UCSD-AML1 (cell line): ENCODE measurements around the gene C11orf16.
"Not testable (repeated sequence)": the region's sequence is repeated elsewhere in the genome, so short reads cannot be mapped to it uniquely, and the experiment has no call there.

ENCODE experiments used
- DNase-seq: peaks from one replicate; lab custom pipeline; 2025; ENCODE audit not compliant: unreplicated experiment; lab: John Stamatoyannopoulos, UW

The C11orf16 gene

GRCh38 chr11:8899119-8899753 is 33.5 kb downstream of the C11orf16 start:
- no peak for DNase-seq

- not testable (repeated sequence) for DNase-seq
Observed at GRCh38 chr11:8891185-8891584, 41.6 kb downstream of the C11orf16 start.

DNA sequence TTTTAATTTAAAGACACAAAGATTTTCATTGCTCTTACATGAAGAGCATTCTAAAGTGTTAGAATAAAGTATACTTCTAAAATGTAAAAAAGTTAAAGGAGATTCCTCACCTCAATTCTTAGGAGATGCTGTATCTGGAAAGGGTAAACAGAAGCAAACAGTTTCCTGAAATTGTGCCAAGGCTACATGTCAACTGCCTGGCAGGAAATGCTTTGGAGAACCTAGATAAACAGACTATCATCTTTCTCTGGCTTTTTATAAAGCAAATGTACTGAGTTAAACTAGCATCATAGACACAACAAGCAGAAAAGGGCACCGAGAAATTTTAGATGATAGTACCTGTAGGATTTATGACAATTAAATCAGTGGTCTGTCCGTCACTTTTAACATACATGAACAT is 46.4 kb downstream of the C11orf16 start:
- no peak for DNase-seq

- DNase-seq = not testable (repeated sequence)
Observed at GRCh38 chr11:8881585-8881984, 51.2 kb downstream of the C11orf16 start.

DNA sequence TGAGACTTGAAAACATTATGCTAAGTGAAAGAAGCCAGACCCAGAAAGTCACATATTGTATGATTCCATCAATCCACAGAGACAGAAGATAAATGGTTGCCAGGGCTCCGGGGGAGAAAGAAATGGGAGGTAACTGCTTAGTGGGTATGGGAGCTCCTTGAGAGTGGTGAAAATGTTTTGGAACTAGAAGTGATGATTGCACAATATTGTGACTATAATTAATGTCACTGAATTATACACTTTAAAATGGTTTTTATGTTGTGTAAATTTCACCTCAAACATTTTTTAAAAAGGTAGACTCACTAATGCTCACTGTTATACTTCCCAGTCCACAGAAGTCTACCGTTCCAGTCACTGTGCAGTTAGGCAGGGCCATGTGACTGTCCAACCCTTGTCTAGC is 54.0 kb downstream of the C11orf16 start:
- DNase-seq = no peak

GRCh38 chr11:8873741-8874405 is 58.9 kb downstream of the C11orf16 start:
- no peak for DNase-seq

DNA sequence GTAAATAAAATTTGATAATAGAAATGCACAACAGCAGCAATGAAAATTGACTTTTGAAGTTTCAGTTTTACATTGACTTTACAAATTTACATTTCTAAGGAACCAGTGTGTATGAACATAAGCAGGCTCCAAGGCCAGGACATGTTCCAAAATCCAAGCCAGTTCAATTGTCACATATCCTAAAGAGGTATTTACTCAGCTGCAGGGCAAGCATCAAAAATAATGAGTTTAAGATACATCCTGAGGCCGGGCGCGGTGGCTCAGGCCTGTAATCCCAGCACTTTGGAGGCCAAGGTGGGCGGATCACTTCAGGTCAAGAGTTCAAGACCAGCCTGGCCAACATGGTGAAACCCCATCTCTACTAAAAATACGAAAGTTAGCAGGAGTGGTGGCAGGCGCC is 60.8 kb downstream of the C11orf16 start:
- no peak for DNase-seq

DNA sequence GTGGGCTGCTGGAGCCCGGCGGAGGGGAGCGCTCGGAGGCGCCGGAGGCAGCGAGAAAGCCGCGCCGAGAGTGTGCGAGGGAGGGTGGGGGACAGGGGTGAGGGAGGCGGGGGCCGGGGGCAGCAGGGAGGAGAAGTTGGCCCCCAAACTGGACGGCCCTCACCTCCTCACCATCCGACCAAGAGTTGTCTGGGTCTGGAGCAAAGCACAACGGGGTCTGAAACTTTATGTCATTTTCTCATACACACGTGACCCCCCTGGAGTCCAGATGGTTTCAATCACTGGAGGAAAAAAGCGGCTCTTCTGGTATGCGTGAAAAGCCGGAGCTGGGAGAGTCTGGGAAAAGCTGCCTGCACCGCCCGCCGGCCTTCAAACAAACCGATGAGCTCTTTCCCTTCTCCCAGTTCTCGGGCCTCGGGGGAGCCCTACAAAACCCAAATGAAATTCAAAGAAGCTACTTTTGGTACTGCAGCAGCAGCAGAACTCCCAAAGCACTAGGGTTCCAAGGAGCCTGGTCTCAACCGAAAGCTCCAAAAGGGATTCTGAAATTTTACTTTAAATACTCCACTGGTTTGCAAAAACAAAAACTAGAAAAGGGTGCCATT is 61.5 kb downstream of the C11orf16 start:
- DNase-seq = no peak

- DNase-seq = peak; percentile 50
Observed at GRCh38 chr11:8870411-8871170, 62.2 kb downstream of the C11orf16 start.
